K562 treated with DMSO at 1 percent for 12 hours (cell line): ENCODE results near the gene SLC36A2. TPM values are rescaled to one million over a fixed set of nuclear protein-coding genes. Genes with fewer than 3 reads are reported as not detected.

Source experiments
- total RNA-seq: library from RNA; unstranded; fragments of 300-600 nt; gene quantifications from 2 replicates; pipeline ENCODE4 v1.2.3, GENCODE V29; 2022; ENCODE audit not compliant: insufficient read depth

Gene SLC36A2
- total RNA-seq: not detected in 2 replicates

DNA sequence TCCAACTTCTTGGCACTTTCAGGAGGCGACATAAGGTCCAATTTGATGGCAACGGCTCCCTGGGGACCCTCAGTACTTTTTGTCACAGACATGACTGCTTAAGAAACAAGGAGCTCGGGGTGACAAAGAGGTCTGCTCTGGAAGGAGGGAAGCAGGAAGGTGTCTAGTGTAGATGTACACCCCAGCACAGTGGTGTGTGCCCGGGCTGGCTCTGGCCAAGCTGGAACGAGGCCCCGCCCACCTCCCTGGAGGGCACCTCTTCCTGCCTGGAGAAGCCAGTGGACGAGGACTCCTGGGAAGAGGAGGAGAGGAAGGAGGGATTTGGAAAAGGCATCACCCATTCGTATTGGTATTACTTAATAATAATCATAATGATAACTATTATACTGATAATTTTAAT is at the start of gene SLC36A2:
Gene SLC36A2 (minus strand): TSS at position 191 of the 400 bp plus-strand sequence. CDS start 99 bp downstream, at position 92.

DNA sequence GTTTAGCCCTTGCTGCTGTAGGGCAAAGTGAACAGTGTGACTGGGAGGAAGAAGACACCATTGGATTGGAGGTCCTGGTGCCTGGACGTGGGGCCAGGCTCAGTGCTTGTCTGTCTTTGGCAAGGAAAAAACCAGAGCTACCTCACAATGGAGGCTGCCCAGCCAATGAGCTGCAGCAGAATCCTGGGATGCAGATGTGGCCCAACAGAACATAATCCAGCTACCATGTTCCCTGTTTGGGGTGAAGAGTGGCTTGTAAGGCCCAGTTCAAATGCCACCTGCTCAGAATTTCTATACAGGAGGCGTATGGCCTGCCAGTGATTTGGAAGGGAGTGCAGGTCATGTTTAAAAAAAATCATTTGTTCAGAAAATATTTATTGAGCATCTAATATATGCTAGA is 43.7 kb downstream of the SLC36A2 start, which contains the start of gene SLC36A3:
Gene SLC36A3 (minus strand): TSS at position 101 of the 400 bp plus-strand sequence. CDS start 412 bp downstream, outside the sequence.

Other genes starting within 250 kb of the SLC36A2 start
- gene ANXA6, start 189.8 kb downstream of the SLC36A2 start, total RNA-seq: 17.9 and 27.0 TPM in 2 replicates
- 8.4 and 20.4 TPM in 2 replicates for gene CCDC69, start 123.5 kb downstream of the SLC36A2 start, total RNA-seq
- 26.8 and 60.4 TPM in 2 replicates for gene GM2A, start 94.4 kb downstream of the SLC36A2 start, total RNA-seq
- gene SLC36A3, start 43.8 kb downstream of the SLC36A2 start, total RNA-seq: not detected in 2 replicates
- gene SLC36A1, start 100.0 kb upstream of the SLC36A2 start, total RNA-seq: 1.7 and 5.8 TPM in 2 replicates
- 0.06 TPM in 1 of 2 replicates, not detected in the other for gene FAT2, start 243.8 kb upstream of the SLC36A2 start, total RNA-seq